GM23248 (cell line): ENCODE measurements around the gene GLYATL3. TPM values are rescaled to one million over a fixed set of nuclear protein-coding genes. Genes with fewer than 3 reads are reported as not detected.

Source experiments
- DNase-seq: peaks from one replicate; pipeline ENCODE4 v3.0.0-alpha.2; 2015
- H2AFZ ChIP-seq: fragments of 200-600 bp; sonication (generic); 2 replicates; pipeline ENCODE4 v1.6.1; 2016; ENCODE audit warnings: antibody characterized with exemption
- H3F3A ChIP-seq: fragments of 200-600 bp; sonication (generic); 2 replicates; pipeline ENCODE4 v1.6.1; 2016; ENCODE audit warnings: mild to moderate bottlenecking, antibody characterized with exemption, mixed run types; ENCODE audit not compliant: insufficient read depth
- H3K27ac ChIP-seq: fragments of 200-600 bp; sonication (generic); 2 replicates; pipeline ENCODE4 v1.5.1; 2016; ENCODE audit warnings: mild to moderate bottlenecking
- H3K27me3 ChIP-seq: fragments of 200-600 bp; sonication (generic); replicated peaks from 2 replicates; pipeline ENCODE4 v1.6.1; 2016; ENCODE audit warnings: mild to moderate bottlenecking; ENCODE audit not compliant: insufficient read depth
- H3K36me3 ChIP-seq: fragments of 200-600 bp; sonication (generic); 2 replicates; pipeline ENCODE4 v1.6.1; 2016; ENCODE audit warnings: low read depth, mild to moderate bottlenecking
- H3K4me1 ChIP-seq: fragments of 200-600 bp; sonication (generic); 2 replicates; pipeline ENCODE4 v1.6.1; 2016; ENCODE audit warnings: mild to moderate bottlenecking; ENCODE audit not compliant: insufficient read depth
- H3K4me2 ChIP-seq: fragments of 200-600 bp; sonication (generic); one replicate; pipeline ENCODE4 v1.6.1; 2016; ENCODE audit warnings: mild to moderate bottlenecking; ENCODE audit not compliant: unreplicated experiment
- H3K4me3 ChIP-seq: fragments of 200-600 bp; sonication (generic); 2 replicates; pipeline ENCODE4 v1.5.1; 2016; ENCODE audit warnings: mild to moderate bottlenecking
- H3K79me2 ChIP-seq: fragments of 200-600 bp; sonication (generic); 2 replicates; pipeline ENCODE4 v1.6.1; 2016; ENCODE audit warnings: mild to moderate bottlenecking; ENCODE audit not compliant: insufficient read depth
- H3K9ac ChIP-seq: fragments of 200-600 bp; sonication (generic); 2 replicates; pipeline ENCODE4 v1.6.1; 2016; ENCODE audit warnings: mild to moderate bottlenecking
- H3K9me2 ChIP-seq: fragments of 200-600 bp; sonication (generic); 2 replicates; pipeline ENCODE4 v1.6.1; 2016; ENCODE audit warnings: mixed run types, mild to moderate bottlenecking, moderate library complexity; ENCODE audit not compliant: insufficient read depth
- H3K9me3 ChIP-seq: fragments of 200-600 bp; sonication (generic); one replicate; pipeline ENCODE4 v1.6.1; 2017; ENCODE audit warnings: low read depth
- H4K20me1 ChIP-seq: fragments of 200-600 bp; sonication (generic); 2 replicates; pipeline ENCODE4 v1.6.0; 2016; ENCODE audit not compliant: insufficient read depth
- EZH2 ChIP-seq: fragments of 200-600 bp; sonication (generic); IDR thresholded peaks from 2 replicates; pipeline ENCODE4 v1.6.1; 2018; ENCODE audit warnings: antibody characterized with exemption, mild to moderate bottlenecking; ENCODE audit not compliant: insufficient read depth, poor library complexity, severe bottlenecking
- EZH2phosphoT487 ChIP-seq: fragments of 200-600 bp; sonication (generic); IDR thresholded peaks from 2 replicates; pipeline ENCODE4 v1.6.1; 2018; ENCODE audit warnings: antibody characterized with exemption, moderate library complexity, mild to moderate bottlenecking, low read depth; ENCODE audit not compliant: insufficient read depth
- WGBS, 2 experiments: methylation state at CpG; one replicate each; pipeline ENCODE4 v1.1.6; 2015 to 2017; ENCODE audit warnings: low lambda C conversion rate in 2 of 2, low coverage in 1 of 2; ENCODE audit errors: missing lambda C conversion rate in 2 of 2; 5-methylcytosine and 5-hydroxymethylcytosine counted together
- in situ Hi-C: fragments of 300-500 bp; cut with MboI; formaldehyde crosslinking; loops from 2 replicates; pipeline ENCODE4 v1.15.0; 2020
- polyA plus RNA-seq: library from polyadenylated mRNA; unstranded; fragments of >200 nt; fragmentation: Nextera tagmentation; extraction: Ambion mirVana; gene quantifications from 2 replicates; pipeline ENCODE4 v1.2.1, GENCODE V29; 2016
- total RNA-seq: library from RNA; depleted of rRNA; stranded (reverse); fragments of >200 nt; shearing (Covaris generic); gene quantifications from 2 replicates; pipeline ENCODE4 v1.2.3, GENCODE V29; 2014

Gene GLYATL3
- total and polyA plus RNA-seq, 2 experiments from 2014 or later: not detected

GRCh38 chr6:49551078-49551865, 51.5 kb downstream of the GLYATL3 start:
- no peak overlapping the region for H3K9ac ChIP-seq
- no peaks in the 10 kb centered on the region for H3K79me2 ChIP-seq
- H3K9me2 ChIP-seq: no peaks in the 10 kb centered on the region
- TF ChIP-seq EZH2: peak; percentile 53
- TF ChIP-seq EZH2phosphoT487: no peak
- H3K36me3 ChIP-seq: no peaks in the 10 kb centered on the region
- in situ Hi-C loops: no loop called here
- no peak overlapping the region for H3K27ac ChIP-seq
- H3K4me1 ChIP-seq: peaks cover 21% of the 10 kb centered on the region
- H3K4me2 ChIP-seq: peak overlapping the region; percentile 67
- peaks cover 21% of the 10 kb centered on the region; the same call in 1 of the 2 replicates for H3F3A ChIP-seq
- peak; percentile 32 for DNase-seq
- H4K20me1 ChIP-seq: no peaks in the 10 kb centered on the region
- H3K9me3 ChIP-seq: no peaks in the 10 kb centered on the region
- 3 to 4% methylated on average over 38 of the region's 38 CpGs for WGBS, 2 experiments
- H3K27me3 ChIP-seq: peaks cover 45% of the 10 kb centered on the region
- peak overlapping the region; percentile 42 for H3K4me3 ChIP-seq
- peak overlapping the region; percentile 40; the same call in 1 of the 2 replicates for H2AFZ ChIP-seq

- no peak for DNase-seq
- WGBS, 2 experiments: 35 to 41% methylated on average over 2 of the region's 2 CpGs
- H3K4me1 ChIP-seq: peaks cover 25% of the 10 kb centered on the region
- peaks cover 43% of the 10 kb centered on the region for H3K27me3 ChIP-seq
- no peak overlapping the region for H3K9ac ChIP-seq
- no peaks in the 10 kb centered on the region for H3K9me2 ChIP-seq
- peak overlapping the region; percentile 42; the same call in 1 of the 2 replicates for H3K4me3 ChIP-seq
- H3K4me2 ChIP-seq: peak overlapping the region; percentile 67
- no peaks in the 10 kb centered on the region for H3K36me3 ChIP-seq
- H3K27ac ChIP-seq: no peak overlapping the region
- H3K79me2 ChIP-seq: no peaks in the 10 kb centered on the region
- H2AFZ ChIP-seq: peak overlapping the region; percentile 40; the same call in 1 of the 2 replicates
- in situ Hi-C loops: no loop called here
- H3F3A ChIP-seq: peaks cover 21% of the 10 kb centered on the region; the same call in 1 of the 2 replicates
- no peaks in the 10 kb centered on the region for H4K20me1 ChIP-seq
- no peak for TF ChIP-seq EZH2phosphoT487
- TF ChIP-seq EZH2: no peak
- H3K9me3 ChIP-seq: no peaks in the 10 kb centered on the region
Observed at GRCh38 chr6:49551866-49552129, 52.1 kb downstream of the GLYATL3 start.

- 93 to 98% methylated on average over 2 of the region's 2 CpGs for WGBS, 2 experiments
- H3K79me2 ChIP-seq: no peaks in the 10 kb centered on the region
- TF ChIP-seq EZH2phosphoT487: no peak
- no peak for TF ChIP-seq EZH2
- in situ Hi-C loops: no loop called here
- no peaks in the 10 kb centered on the region for H3K9me2 ChIP-seq
- no peaks in the 10 kb centered on the region for H3K36me3 ChIP-seq
- H2AFZ ChIP-seq: no peak overlapping the region
- H3K4me3 ChIP-seq: no peak overlapping the region
- no peak overlapping the region for H3K9ac ChIP-seq
- H3K4me2 ChIP-seq: no peak overlapping the region
- peaks cover 43% of the 10 kb centered on the region for H3K27me3 ChIP-seq
- peaks cover 21% of the 10 kb centered on the region; the same call in 1 of the 2 replicates for H3F3A ChIP-seq
- H3K4me1 ChIP-seq: peaks cover 25% of the 10 kb centered on the region
- no peak for DNase-seq
- no peaks in the 10 kb centered on the region for H3K9me3 ChIP-seq
- H4K20me1 ChIP-seq: no peaks in the 10 kb centered on the region
- no peak overlapping the region for H3K27ac ChIP-seq
Observed at GRCh38 chr6:49552596-49552995, 52.9 kb downstream of the GLYATL3 start.

GRCh38 chr6:49553384-49553783, 53.7 kb downstream of the GLYATL3 start:
- DNase-seq: peak; percentile 73

More at GRCh38 chr6:49553384-49553783, 53.7 kb downstream of the GLYATL3 start:
- no peak overlapping the region for H3K9ac ChIP-seq
- in situ Hi-C loops: no loop called here
- no peak overlapping the region for H2AFZ ChIP-seq
- no peaks in the 10 kb centered on the region for H3K9me2 ChIP-seq
- H4K20me1 ChIP-seq: no peaks in the 10 kb centered on the region
- WGBS, 2 experiments: 5 to 25% methylated on average over 1 of the region's 1 CpG
- TF ChIP-seq EZH2 (no peak), EZH2phosphoT487 (no peak)
- peaks cover 43% of the 10 kb centered on the region for H3K27me3 ChIP-seq
- H3K36me3 ChIP-seq: no peaks in the 10 kb centered on the region
- H3K79me2 ChIP-seq: no peaks in the 10 kb centered on the region
- H3K27ac ChIP-seq: no peak overlapping the region
- no peaks in the 10 kb centered on the region for H3K9me3 ChIP-seq
- H3K4me1 ChIP-seq: peaks cover 25% of the 10 kb centered on the region
- peaks cover 21% of the 10 kb centered on the region; the same call in 1 of the 2 replicates for H3F3A ChIP-seq
- no peak overlapping the region for H3K4me2 ChIP-seq
- H3K4me3 ChIP-seq: no peak overlapping the region
